Uterus (tissue), 2 donors: Measurements from ENCODE around the gene INTS1.

Experiments
- CTCF ChIP-seq, 4 experiments: fragments of 200-600 bp in 2 of 4; fragments of 450-650 bp in 2 of 4; sonication (generic) in 2 of 4; IDR thresholded peaks; one replicate each; pipeline ENCODE4 v1.5.1; 2016 to 2019; ENCODE audit warnings: antibody characterized with exemption in 4 of 4, mild to moderate bottlenecking in 2 of 4, moderate library complexity in 1 of 4
- POLR2A ChIP-seq, 2 donors: fragments of 450-650 bp; IDR thresholded peaks; one replicate each; pipeline ENCODE4 v1.6.1; 2016; ENCODE audit warnings: antibody characterized with exemption in 2 of 2, mild to moderate bottlenecking in 1 of 2, moderate library complexity in 1 of 2

DNA sequence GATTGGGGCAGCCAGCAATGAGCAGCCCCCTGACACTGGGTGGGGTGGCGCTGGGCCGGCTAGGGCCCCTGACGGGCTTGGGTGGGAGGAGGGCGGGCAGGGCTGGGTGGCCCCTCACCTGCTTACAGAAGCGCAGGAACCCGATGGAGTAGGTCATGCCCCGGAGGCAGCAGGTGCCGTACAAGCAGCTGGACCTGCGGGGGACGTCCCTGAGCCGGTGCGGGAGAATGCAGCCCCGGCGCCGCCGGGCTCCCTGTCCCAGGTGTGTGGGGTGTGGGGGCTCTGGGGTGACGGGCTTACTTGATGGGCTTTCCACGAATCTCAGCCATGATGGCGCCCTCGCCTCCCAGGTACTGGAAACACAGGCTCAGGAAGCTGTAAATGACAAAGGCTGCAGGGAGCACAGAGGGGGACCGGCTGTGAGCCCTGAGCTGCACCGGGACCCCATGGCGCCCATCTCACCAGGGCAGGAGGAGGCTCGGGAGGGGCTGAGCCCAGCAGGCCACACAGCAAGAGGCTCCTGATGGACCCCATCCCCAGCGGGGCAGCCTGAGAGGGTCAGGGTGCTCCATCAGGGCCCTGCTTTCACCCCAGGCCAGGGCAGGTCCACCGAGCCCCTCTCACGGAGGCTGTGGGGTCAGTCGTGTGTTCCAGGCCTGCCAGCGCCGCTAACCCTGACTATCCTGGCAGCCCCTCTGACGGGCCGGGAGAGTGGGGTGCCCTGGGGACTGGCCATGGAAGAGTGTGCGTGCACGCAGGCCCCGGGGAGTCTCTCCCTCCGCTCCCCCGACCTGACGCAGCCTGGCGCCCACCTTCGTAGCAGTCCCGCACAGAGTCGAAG is 46.0 kb upstream of the INTS1 start:
- TF ChIP-seq POLR2A (IDR thresholded peaks at IDR 0.05) (no peak), CTCF (IDR thresholded peaks at IDR 0.05) (no peak)
